Lower leg skin (tissue), 3 donors: ENCODE results near the gene S1PR1.

Source experiments
- CTCF ChIP-seq, 3 donors: fragments of 450-650 bp; IDR thresholded peaks; one replicate each; pipeline ENCODE4 v1.5.1; 2016; ENCODE audit warnings: antibody characterized with exemption in 3 of 3, mild to moderate bottlenecking in 3 of 3, moderate library complexity in 2 of 3
- POLR2A ChIP-seq, 2 donors: fragments of 450-650 bp; IDR thresholded peaks; one replicate each; pipeline ENCODE4 v1.6.1; 2016 to 2017; ENCODE audit warnings: antibody characterized with exemption in 2 of 2, mild to moderate bottlenecking in 1 of 2, moderate library complexity in 1 of 2

- no peak for TF ChIP-seq CTCF (IDR thresholded peaks at IDR 0.05)
- no peak for TF ChIP-seq POLR2A (IDR thresholded peaks at IDR 0.05)
Observed at GRCh38 chr1:101227837-101228236, 9.0 kb upstream of the S1PR1 start.
